ENCODE data around the gene MCM8.

MCM8 gene

GRCh38 chr20:5950271-5951031, at the start of gene MCM8, which contains the start of gene TRMT6:
TSS of gene MCM8 (plus strand) at chr20:5950652. CDS start at chr20:5952016, 1,364 bp downstream.
TSS of gene TRMT6 (minus strand) at chr20:5950533. CDS start at chr20:5950405, 128 bp downstream.
- peak; percentile 44 to 97 (median 90) for DNase-seq

- no peak for DNase-seq
Observed at GRCh38 chr20:5900908-5901307, 49.5 kb upstream of the MCM8 start.

GRCh38 chr20:5908981-5909380, 41.5 kb upstream of the MCM8 start:
- peak in 1 of 56 donors; percentile 3 for DNase-seq

GRCh38 chr20:5910186-5910585, 40.3 kb upstream of the MCM8 start:
- DNase-seq: no peak

- DNase-seq: no peak
Observed at GRCh38 chr20:5913166-5913565, 37.3 kb upstream of the MCM8 start.

- DNase-seq: no peak
Observed at GRCh38 chr20:5914859-5915258, 35.6 kb upstream of the MCM8 start.

- DNase-seq: no peak
Observed at GRCh38 chr20:5918856-5919625, 31.4 kb upstream of the MCM8 start.

- DNase-seq: no peak
Observed at GRCh38 chr20:5919626-5920544, 30.6 kb upstream of the MCM8 start.

- DNase-seq: no peak
Observed at GRCh38 chr20:5920581-5920980, 29.9 kb upstream of the MCM8 start.

GRCh38 chr20:5923493-5923892, 27.0 kb upstream of the MCM8 start:
- DNase-seq: no peak

GRCh38 chr20:5925551-5925950, 24.9 kb upstream of the MCM8 start:
- no peak for DNase-seq

- DNase-seq: no peak
Observed at GRCh38 chr20:5927749-5928462, 22.5 kb upstream of the MCM8 start.

- no peak for DNase-seq
Observed at GRCh38 chr20:5928836-5929715, 21.4 kb upstream of the MCM8 start.

- DNase-seq: no peak
Observed at GRCh38 chr20:5931411-5931810, 19.0 kb upstream of the MCM8 start.

- DNase-seq: no peak
Observed at GRCh38 chr20:5932796-5933195, 17.7 kb upstream of the MCM8 start.

GRCh38 chr20:5933802-5934436, 16.5 kb upstream of the MCM8 start:
- DNase-seq: peak in 1 of 56 donors; percentile 5

- no peak for DNase-seq
Observed at GRCh38 chr20:5935384-5935783, 15.1 kb upstream of the MCM8 start.

- no peak for DNase-seq
Observed at GRCh38 chr20:5936238-5936637, 14.2 kb upstream of the MCM8 start.

- peak in 1 of 56 donors; percentile 9 for DNase-seq
Observed at GRCh38 chr20:5938456-5939029, 11.9 kb upstream of the MCM8 start.

Data from amygdala (tissue), 56 donors.